ENCODE measurements around the gene BAZ2B.

The BAZ2B gene

GRCh38 chr2:159356053-159356554 is 260.2 kb downstream of the BAZ2B start (continued):
- no peak for TF ChIP-seq OSR1 (CRISPR knock-in tag; IDR thresholded peaks at IDR 0.05)

- no peak for TF ChIP-seq TCF4 (CRISPR knock-in tag; IDR thresholded peaks at IDR 0.05; ENCODE audit: borderline replicate concordance)
- no peak for TF ChIP-seq ZNF8 (CRISPR knock-in tag; IDR thresholded peaks at IDR 0.05)
- no peak for TF ChIP-seq RARB (CRISPR knock-in tag; IDR thresholded peaks at IDR 0.05)
- no peak for TF ChIP-seq ZFP30 (CRISPR knock-in tag; IDR thresholded peaks at IDR 0.05)
- TF ChIP-seq POU6F1 (CRISPR knock-in tag; IDR thresholded peaks at IDR 0.05; ENCODE audit: borderline replicate concordance, low read depth) = no peak
- TF ChIP-seq ARNTL (CRISPR knock-in tag; IDR thresholded peaks at IDR 0.05; ENCODE audit: borderline replicate concordance, low read depth) = no peak
- no peak for TF ChIP-seq GLIS3 (CRISPR knock-in tag; IDR thresholded peaks at IDR 0.05)
- no peak for TF ChIP-seq PPARA (CRISPR knock-in tag; IDR thresholded peaks at IDR 0.05; ENCODE audit: borderline replicate concordance)
- TF ChIP-seq PATZ1 (CRISPR knock-in tag; IDR thresholded peaks at IDR 0.05; ENCODE audit: borderline replicate concordance) = no peak
- TF ChIP-seq ZNF70 (CRISPR knock-in tag; IDR thresholded peaks at IDR 0.05) = no peak
- no peak for TF ChIP-seq ZNF565 (CRISPR knock-in tag; conservative IDR thresholded peaks at IDR 0.05; ENCODE audit: low read depth)
- no peak for TF ChIP-seq OSR1 (CRISPR knock-in tag; IDR thresholded peaks at IDR 0.05)
- TF ChIP-seq CSRNP3 (CRISPR knock-in tag; IDR thresholded peaks at IDR 0.05) = no peak
- TF ChIP-seq SNAI2 (CRISPR knock-in tag; IDR thresholded peaks at IDR 0.05) = no peak
- TF ChIP-seq TSHZ2 (CRISPR knock-in tag; IDR thresholded peaks at IDR 0.05) = no peak
- TF ChIP-seq ZC3H10 (CRISPR knock-in tag; IDR thresholded peaks at IDR 0.05) = no peak
- ATAC-seq = no peak
Observed at GRCh38 chr2:159351977-159352376, 264.4 kb downstream of the BAZ2B start.

- no peak for ATAC-seq
- TF ChIP-seq CSRNP3 (CRISPR knock-in tag; IDR thresholded peaks at IDR 0.05) = no peak
- no peak for TF ChIP-seq ZFP3 (CRISPR knock-in tag; IDR thresholded peaks at IDR 0.05)
- TF ChIP-seq TOX (CRISPR knock-in tag; IDR thresholded peaks at IDR 0.05; ENCODE audit: borderline replicate concordance) = no peak
- TF ChIP-seq ZNF70 (CRISPR knock-in tag; IDR thresholded peaks at IDR 0.05) = no peak
- no peak for TF ChIP-seq ZFP30 (CRISPR knock-in tag; IDR thresholded peaks at IDR 0.05)
- no peak for TF ChIP-seq ZC3H10 (CRISPR knock-in tag; IDR thresholded peaks at IDR 0.05)
- TF ChIP-seq ZNF8 (CRISPR knock-in tag; IDR thresholded peaks at IDR 0.05) = no peak
- TF ChIP-seq TCF4 (CRISPR knock-in tag; IDR thresholded peaks at IDR 0.05; ENCODE audit: borderline replicate concordance) = no peak
- TF ChIP-seq PPARA (CRISPR knock-in tag; IDR thresholded peaks at IDR 0.05; ENCODE audit: borderline replicate concordance) = no peak
- no peak for TF ChIP-seq POU6F1 (CRISPR knock-in tag; IDR thresholded peaks at IDR 0.05; ENCODE audit: borderline replicate concordance, low read depth)
- TF ChIP-seq ESRRG (CRISPR knock-in tag; IDR thresholded peaks at IDR 0.05) = no peak
- no peak for TF ChIP-seq TSHZ2 (CRISPR knock-in tag; IDR thresholded peaks at IDR 0.05)
- TF ChIP-seq RARB (CRISPR knock-in tag; IDR thresholded peaks at IDR 0.05) = no peak
- TF ChIP-seq CSDC2 (CRISPR knock-in tag; IDR thresholded peaks at IDR 0.05) = no peak
- no peak for TF ChIP-seq CREB5 (CRISPR knock-in tag; IDR thresholded peaks at IDR 0.05; ENCODE audit: low read depth)
- no peak for TF ChIP-seq OSR1 (CRISPR knock-in tag; IDR thresholded peaks at IDR 0.05)
Observed at GRCh38 chr2:159349674-159350299, 266.6 kb downstream of the BAZ2B start.

Measured in SK-N-SH treated with all-trans-retinoic acid at 6 μM for 48 hours (cell line).